ENCODE results near the gene CYP2U1.
"Not testable (repeated sequence)": the region's sequence is repeated elsewhere in the genome, so short reads cannot be mapped to it uniquely, and the experiment has no call there.

The CYP2U1 gene

DNA sequence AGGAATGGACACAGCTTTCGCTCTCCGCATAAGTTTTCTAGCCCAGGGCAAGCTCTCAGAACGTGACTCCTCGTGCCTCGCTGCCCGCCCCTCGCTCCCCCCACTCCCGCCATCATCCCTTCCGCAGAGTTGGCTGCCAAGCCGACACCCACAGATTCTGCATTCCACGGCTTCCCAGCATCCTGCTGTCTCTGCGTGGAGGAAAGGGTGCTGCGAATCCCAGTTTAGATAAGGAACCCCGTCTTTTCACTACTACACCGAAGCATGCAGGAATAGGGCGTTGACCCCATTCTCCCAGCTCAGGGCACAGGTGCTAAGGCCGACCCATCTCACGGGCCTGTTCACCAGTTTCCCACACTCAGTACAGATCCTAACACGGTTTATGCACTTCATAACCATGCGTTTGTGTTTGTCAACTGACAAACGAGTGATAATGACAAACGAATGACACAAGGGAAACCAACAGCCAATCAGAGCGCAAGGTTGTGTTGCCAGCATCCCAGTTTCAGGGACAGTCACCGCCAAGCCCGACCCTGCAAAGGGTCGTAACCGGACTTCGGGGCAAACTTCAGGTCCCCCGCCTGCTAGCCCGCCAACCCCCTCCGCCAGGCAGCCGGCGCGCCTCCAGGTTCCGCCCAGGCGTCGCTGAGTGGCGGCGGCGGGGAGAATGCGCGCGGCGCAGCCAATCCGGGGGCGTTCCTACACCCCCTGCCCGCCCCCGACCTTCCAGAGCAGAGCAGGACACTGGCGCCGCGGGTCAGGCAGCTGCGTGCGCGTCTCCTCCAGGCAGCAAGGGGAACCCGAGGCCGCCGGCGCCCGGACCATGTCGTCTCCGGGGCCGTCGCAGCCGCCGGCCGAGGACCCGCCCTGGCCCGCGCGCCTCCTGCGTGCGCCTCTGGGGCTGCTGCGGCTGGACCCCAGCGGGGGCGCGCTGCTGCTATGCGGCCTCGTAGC is at the start of gene CYP2U1:
Gene CYP2U1 (plus strand): TSS at position 729 of the 954 bp plus-strand sequence. CDS start 95 bp downstream, at position 824.
- no peak for DNase-seq

DNA sequence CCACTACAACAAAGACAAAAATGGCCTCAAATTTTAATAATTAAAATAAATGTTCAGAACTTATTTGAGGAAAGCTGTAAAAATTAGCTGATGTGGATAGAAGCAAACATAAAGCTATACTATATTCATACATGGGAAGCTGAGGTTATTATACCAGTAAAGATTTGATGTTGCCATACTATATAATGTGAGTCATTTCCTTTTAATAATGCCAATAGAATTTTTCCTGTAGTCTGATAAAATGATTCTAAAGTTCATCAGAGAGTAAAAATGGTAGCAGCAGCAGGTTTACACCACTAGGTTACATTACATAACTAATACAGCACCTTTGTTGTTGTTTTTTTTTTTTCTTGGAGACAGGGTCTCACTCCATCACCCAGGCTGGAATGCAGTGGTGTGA is 45.5 kb upstream of the CYP2U1 start:
- DNase-seq, result no peak

DNA sequence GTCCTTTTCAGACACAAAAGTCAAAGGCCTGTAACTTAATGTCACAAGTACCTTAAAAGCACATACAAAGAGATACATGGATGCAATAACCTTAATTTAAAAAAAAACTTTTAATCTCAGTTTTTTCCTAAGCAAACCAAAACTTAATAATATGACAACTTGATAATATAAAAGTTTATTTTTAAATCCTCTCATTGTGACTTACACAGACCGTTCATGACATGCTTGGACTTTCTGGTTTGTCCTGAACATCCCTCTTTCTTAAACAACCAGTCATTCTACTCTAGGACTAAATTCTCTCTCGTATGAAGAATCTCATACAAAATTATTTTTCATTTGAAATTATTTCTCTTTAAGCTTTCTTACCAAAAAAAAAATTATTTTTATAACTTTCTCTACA is 43.1 kb upstream of the CYP2U1 start:
- DNase-seq, result no peak

DNA sequence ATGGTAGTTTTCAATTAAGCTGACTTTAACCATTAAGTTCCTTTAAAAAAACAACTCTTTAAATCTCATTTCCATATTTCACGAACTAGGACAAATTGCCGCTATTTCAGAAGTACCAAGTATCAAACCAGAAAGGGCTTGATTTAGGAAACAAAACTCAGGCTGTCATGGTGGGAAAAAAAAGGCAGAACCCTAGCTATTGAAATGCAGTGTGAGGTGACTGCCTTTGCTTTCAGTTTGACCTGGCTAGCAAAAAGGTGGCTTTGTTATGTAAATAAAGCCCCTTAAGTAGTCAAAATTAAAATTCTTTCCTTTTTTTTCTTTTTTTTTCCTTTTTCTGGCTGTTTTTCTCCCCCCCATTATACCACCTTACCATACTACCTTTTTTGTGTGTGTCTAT is 40.6 kb upstream of the CYP2U1 start:
- DNase-seq, result no peak

DNA sequence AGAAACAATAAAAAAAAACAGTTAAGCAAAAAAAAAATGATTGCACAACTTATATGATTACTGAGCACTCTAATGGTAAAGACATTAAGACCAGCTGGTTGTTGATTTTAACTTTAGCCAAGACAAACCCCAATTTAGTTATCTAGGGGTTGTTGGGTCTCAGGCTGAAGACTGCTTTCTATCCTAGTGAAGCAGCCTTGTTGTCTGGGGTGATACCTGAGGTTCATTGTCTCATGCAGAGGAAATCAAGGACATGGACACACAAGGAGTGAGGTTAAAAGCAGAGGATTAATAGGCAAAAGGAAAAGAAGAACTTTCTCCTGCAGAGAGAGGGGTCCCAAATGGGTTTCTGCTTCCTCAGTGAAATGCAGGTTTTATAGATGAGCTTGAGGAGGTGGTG is 40.0 kb upstream of the CYP2U1 start:
- DNase-seq, result no peak

DNA sequence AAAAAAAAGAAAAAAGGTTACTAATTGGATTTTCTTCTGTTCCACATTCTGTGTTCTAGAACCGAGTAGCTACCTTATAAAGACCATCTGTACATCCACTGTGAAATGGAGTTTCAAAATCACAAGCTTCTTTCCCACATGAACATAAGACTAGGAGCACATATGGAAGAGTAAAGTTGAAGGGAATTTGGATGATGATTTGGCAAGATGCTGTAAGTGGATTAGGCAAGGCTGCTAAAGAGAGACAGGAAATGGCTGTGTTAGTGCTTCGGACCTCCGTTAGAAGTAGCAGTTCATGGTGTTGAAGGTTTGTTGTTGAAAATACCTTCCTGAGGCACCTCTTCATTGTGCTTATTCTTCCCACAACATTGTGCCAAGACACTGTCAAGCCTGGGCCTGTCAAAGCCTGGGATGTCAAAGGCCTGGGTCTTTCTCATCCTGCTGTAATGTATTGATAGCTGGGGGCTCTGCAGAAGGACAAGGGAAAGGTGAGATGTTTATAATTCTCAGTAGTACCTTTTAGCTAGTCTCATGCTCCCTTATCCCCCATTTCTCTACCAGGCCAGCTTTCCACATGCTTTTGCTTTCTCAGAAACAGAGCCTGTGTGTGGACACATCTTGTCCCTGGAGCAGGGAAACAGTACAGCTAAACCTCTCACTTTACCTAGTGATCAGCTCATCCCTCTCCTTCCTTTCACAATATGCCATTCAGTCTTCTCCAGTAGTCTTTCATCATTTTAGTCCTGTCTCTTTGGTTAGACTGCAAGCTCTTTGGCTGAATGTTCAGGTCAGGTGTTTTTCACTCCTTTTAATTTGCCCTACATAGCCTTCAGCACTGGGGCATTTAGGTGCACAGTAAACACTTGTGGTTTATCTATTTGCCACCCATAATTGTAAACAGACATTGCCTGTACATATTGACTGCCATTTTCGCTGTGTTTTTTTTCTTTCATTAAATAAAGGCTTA is 37.9 kb upstream of the CYP2U1 start:
- no peak for DNase-seq

DNA sequence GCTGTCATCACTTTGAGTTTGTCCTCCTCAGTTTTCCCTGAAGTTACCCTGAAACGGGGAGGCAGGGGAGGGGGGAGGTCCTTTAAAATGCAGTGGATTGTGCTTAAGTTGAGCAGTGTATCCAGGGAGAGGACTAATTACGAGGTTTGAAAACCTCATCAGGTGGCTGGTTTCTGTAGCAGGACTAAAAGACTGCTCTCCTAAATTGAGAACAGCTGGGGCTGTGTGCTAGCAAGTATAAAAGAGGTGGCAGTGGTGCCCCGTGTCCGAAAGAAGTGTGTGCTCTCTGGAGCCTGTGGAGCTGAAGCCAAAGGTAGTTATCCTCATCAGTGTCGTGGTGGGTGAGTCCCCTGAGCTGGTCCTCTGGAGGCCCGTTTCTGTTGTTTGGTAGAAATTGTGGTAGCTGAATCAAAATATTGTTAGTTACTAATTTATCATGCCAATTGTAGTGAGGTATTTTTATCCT is 37.2 kb upstream of the CYP2U1 start:
- DNase-seq, result no peak

DNA sequence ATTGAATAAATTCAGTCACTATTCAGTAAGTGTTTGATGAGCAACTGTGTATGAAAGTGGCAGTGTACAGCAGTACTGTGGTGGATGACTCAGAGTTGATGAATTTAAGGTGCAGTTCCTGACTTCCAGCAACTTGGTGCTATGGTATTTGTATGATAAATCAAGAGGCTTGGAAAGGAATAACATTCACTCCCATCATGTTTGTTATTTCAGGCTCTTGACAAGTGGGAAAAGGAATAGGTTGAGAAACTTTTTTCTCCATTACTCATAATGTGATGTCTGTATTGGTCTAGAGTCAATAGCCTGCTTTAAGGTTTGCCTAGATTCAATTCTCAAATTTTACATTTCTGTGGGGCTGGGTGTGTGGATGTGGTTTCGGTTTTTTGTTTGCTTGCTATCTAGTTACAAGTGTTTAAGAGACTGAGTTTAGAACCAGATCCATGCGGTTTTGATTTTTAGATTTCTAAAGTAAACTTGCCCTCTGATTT is 35.1 kb upstream of the CYP2U1 start:
- DNase-seq, result no peak

DNA sequence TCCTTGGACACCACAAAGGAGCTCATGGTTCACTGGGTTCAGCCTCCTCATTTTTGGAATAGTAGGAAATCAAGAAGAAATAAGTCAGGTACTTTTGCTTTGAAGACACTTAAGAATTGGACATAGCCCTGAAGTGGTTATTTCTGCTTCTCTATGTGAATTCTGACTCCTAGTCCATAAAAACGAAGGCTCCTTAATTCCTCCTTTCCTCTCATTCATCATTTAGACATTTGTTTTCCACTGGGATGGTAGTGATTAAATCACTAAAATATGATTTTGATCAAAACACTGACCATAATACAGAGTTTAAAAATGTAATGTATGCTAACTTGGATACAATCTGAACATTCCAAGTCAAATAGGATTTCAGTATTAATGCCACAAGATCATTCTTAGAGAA is 34.7 kb upstream of the CYP2U1 start:
- no peak for DNase-seq

DNA sequence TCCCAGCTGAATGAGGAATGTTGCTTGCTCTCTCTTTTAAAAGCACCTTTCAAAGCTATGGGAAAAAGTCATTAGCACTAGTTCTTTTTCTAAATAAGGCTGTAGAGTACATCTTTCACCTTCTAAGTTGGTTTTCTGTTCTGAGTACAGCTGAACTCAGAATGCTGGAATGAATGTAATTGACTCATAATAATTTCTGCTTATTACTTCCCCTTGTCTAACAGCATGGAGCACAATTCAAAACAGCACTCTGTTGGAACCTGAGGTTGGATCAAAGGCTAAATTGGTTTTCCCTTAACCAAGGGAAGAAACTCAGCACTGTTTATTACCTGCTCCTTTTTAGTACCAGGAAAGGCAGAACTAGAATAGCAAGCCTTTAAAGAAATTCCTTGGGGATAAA is 33.5 kb upstream of the CYP2U1 start:
- no peak for DNase-seq

DNA sequence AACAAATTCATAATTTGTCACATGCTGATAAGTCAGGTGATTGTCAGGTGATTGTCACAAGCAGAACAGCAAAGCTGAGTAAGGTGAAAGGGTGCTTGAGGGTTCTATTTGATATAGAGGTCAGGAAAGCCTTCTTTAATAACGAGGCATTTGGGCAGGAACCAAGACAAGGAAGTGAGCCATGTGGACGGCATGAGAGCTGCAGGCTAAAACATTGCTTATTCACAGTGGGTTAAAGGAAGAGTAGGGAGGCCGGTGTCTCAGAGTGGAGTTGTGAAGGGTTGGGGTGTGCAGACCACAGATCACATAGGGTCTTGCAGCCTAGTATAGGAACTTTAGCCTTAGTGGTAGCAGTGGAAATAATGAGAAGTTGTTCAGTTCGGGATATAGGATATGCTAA is 31.3 kb upstream of the CYP2U1 start:
- DNase-seq, result no peak

DNA sequence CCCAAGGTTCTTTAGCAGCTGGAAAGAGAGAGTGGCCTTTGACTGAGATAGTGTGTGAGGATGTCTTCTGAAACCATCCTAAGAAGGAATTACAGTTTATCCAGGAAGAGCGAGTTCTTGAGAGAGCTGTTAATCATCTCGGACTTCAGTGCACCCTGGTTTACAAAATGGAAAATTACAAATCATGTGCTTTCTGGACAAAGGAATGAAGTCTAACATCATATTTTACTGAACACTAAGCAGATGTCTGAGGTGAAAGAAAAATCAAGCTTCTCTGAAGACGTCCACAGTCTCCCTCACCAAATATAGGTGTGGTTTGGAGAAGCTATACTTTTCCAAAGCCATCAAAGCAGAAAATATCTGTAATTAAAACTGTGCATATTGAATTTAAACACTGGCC is 30.8 kb upstream of the CYP2U1 start:
- no peak for DNase-seq

DNA sequence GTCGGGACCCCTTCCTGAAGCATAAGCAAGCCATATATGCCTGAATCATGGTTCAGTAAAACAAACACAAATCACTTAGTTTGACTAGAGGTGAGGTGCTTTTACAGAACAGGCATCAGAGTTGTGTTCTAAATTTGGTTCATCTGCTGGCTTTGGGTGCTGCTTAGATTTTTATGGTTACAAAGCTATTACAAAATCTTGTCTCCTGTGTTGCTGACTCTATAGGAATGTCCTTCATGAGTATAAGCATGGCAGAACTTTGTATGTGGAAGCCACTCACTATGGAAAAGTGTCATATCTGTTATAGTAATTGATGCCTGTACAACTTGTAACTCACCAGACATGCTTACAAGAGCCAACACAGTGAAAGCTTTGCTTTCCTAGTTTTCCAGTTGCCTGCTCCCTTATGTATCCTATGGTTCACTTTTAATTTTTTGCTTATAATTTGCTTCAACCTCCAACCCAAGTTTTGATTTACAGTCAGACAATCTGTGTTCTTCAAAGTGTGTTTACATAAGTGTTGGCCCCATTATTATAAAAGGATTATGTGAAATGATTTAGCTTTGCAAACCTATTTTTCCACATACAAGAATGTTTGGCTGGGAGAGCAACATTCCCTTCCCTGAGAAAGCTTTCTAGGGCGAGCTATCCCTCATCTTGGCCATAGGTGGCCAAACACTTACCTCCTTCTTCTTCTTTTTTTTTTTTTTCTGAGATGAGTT is 30.0 kb upstream of the CYP2U1 start:
- DNase-seq, result no peak

DNA sequence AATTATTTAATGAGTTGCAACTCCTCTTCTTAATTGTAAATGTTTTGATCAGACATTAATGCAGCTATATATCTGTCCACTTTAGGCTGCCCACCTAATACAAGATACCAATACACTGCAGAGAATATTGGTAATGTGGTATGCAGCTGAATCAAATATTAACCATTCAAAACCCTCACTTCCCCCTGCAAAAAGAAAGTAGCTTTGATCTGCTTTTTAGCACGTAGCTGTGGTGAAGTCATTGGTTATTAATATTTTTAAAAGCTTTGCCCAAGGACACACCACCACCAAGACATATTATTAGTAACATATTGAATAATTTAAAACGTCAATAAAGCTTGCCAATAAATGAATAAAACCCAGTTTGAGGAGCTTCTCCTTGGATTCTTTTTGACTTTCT is 28.6 kb upstream of the CYP2U1 start:
- DNase-seq, result no peak

DNA sequence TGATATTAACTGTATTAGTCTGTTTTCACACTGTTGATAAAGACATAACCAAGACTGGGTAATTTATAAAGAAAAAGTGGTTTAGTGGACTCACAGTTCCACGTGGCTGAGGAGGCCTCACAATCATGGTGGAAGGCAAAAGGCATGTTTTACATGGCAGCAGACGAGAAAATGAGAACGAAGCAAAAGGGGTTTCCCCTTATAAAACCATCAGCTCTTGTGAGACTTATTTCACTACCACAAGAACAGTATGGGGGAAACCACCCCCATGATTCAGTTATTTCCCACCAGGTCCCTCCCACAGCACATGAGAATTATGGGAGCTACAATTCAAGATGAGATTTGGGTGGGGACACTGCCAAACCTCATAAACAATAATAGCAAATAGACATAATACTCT is 26.3 kb upstream of the CYP2U1 start:
- not testable (repeated sequence) for DNase-seq

DNA sequence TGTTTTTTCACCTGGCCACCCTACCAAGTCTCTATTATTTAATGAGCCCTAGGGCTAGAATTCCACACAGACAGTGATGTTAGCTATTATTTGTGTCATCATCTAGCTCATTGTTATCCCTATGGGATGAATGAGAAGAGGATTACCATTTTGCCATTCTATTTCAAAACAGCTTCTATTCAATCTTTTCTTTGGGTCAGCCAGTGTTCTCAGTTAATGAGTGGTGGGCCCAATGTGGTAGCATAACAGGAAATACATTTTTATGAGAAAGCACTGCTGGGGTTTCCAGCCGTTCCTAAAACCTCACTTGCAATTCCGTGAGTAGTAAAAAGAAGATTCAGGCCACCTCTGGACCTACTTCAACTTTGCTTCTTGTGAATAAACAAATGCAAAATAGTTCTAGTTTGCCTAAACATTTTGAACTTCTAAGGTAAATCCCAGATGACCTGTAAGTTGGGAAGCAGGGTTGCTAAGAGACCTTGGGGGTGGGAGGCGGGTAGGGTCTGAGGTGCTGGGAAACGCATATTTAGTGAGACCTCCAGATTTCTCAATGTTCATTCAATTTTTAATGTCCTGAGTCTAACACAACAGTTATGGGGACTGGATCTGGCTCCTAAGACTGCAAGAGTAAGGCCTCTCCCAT is 24.8 kb upstream of the CYP2U1 start:
- DNase-seq, result no peak

DNA sequence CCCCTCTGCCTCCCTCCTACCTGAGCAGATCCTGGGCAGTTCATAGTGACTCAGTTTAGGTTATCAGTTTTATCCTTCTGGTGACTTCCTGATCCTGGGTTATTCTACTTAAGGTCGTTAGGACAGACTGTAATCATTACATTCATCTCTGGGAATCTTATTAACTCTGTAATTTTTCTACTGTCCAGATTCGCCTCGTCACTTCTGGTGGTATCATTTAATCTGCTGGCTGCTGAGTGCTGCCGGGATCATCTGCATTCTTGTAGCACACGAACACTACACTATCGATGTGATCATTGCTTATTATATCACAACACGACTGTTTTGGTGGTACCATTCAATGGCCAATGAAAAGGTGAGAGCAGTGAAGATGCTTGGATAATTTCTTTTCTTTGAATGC is 23.0 kb upstream of the CYP2U1 start:
- no peak for DNase-seq

DNA sequence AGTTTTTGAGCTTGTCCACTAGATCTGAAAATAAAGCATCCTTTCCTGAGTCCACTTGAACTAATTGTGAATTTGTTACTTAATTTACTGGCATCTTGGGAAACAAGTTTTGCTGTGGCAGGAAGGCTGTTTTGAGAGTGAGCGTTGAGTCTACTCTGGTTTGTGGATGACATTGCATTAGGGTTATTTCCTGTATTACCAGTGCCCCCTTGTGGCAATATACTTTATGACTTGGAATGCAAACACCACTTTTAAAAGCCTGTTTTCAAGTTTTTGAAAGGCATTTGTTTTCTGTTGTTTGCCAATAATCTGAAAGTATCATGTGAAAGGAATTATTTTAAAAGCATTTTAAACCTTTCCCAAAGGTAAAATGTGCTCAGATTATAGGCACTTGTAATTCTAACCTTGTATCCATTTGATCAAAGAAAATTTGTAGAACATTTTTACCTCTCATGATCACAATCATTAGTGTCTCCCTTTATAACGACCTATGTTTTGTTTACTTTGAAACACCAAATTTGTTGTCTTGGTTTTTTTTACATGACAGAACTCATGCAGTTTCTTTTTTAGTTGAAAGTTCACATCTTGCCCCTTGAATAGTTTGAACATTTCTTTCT is 18.0 kb upstream of the CYP2U1 start:
- no peak for DNase-seq

DNA sequence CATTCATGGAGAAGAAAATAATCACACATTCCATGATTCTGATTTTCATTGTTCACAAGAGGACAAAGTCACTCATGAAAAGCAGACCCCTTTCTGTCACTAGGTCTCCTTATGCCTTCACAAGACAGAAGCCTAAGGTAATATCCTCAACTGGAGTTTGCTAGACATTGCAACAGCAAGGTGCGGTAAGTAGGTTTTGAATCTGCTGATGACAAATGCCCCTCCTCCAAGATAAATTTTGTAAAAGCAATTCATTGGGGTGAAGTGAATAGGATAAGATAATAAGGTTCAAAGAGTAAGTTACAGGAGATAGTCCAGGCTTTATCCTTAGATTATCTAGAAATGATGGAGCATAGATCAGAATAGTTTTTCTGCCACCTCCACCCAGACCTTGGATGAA is 16.1 kb upstream of the CYP2U1 start:
- no peak for DNase-seq

DNA sequence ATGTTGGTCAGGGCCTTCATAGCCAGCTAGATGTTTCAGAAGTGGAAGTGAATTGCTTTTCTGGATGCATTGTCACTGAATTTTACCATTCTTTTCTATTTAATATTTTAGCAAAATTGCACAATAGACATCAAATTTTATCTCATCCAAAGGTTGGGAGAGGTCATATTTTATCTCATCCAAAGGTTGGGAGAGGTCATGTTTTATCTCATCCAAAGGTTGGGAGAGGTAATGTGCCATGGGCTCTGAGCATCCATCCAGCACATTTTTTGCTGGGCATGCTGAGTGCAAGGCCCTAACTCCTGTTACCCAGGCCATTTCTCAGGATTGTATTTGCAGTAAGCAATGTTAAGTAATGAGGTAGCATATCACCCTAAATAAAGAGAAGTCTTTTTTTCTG is 14.7 kb upstream of the CYP2U1 start:
- no peak for DNase-seq

DNA sequence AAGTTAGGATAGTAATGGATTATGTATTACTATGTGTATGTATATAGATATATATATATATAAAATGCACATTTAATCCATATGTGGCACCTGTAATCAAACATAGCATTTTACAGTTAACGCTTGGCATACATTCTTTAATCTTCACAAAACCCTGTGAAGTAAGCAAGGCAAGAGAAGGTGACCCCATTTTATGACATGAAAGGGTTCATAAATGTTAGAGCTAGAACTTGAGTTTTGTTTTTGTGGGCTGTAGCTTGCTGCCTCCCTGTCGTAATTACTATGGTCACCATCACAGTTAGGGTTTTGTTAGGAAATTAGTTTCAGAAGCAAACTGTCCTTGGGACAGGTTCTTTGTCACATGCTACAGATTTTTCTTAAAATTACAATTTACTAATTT is 13.8 kb upstream of the CYP2U1 start:
- no peak for DNase-seq
